GM19372 (cell line): ENCODE measurements around the gene TEX14.
"Not testable (repeated sequence)": the region's sequence is repeated elsewhere in the genome, so short reads cannot be mapped to it uniquely, and the experiment has no call there.

Source experiments
- ATAC-seq: cut with Tn5 transposase; IDR thresholded peaks from one replicate; pipeline ENCODE4 v1.9.1; 2021; ENCODE audit warnings: mild to moderate bottlenecking, low read depth, moderate library complexity; ENCODE audit not compliant: unreplicated experiment

Gene TEX14

DNA sequence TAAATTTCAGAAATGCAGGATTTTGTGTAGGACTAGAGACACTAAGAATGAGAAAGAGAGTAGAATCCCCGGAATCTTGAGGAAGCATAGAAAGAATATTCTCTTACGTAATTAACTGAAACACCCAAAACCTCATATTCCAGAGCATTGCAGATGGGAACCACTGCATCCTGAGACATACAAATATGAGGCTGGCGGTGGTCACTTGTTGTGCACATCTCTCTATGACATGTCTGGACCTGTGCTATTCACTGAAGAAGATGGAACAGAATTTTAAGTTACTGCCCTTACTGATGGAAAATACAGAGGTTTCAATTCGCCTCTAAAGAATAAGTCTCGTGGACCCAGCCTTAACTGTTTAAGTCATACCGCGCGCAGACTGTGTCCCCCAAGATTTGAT, 1.4 kb upstream of the TEX14 start:
- no peak for ATAC-seq

GRCh38 chr17:58692239-58693055, 602 bp upstream of the TEX14 start, which contains the start of gene RAD51C:
Gene RAD51C, plus strand, starts transcription at chr17:58692602. Its CDS starts 42 bp downstream, at chr17:58692644.
- ATAC-seq: peak; percentile 98

DNA sequence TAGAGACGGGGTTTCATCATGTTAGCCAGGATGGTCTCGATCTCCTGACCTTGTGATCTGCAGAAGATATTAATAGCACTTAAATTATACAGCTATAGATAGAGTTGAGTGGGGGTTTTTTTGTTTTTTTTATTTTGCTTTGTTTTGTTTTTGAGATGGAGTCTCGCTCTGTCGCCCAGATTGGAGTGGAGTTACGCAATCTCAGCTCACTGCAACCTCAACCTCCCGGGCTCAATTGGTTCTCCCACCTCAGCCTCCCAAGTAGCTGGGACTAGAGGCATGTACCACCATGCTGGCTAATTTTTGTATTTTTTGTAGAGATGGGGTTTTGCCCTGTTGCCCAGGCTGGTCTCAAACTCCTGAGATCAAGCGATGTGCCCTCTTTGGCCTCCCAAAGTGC, 1.8 kb downstream of the TEX14 start:
- ATAC-seq: not testable (repeated sequence)

GRCh38 chr17:58688521-58688920, 3.3 kb downstream of the TEX14 start:
- ATAC-seq: no peak

DNA sequence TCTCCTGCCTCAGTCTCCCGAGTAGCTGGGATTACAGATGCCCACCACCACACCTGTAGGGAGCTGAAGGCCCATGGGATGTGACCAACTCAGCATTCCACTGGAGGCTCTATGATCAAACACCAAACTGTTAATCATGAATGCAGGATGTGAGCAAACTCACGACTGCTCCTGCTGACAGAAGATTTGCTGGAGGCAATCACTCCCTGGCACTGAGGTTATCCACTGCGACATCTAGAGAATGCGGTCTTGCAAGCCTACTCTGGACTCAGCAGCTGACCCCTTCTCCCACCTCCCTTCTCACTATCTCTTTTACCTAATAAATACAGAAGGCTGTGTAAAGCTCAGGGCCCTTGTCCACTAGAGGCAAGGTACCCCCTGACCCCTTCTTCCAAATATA, 4.9 kb downstream of the TEX14 start:
- ATAC-seq: no peak

GRCh38 chr17:58684462-58684861, 7.4 kb downstream of the TEX14 start:
- not testable (repeated sequence) for ATAC-seq

- ATAC-seq: no peak
Measured at GRCh38 chr17:58684003-58684402, 7.8 kb downstream of the TEX14 start.

DNA sequence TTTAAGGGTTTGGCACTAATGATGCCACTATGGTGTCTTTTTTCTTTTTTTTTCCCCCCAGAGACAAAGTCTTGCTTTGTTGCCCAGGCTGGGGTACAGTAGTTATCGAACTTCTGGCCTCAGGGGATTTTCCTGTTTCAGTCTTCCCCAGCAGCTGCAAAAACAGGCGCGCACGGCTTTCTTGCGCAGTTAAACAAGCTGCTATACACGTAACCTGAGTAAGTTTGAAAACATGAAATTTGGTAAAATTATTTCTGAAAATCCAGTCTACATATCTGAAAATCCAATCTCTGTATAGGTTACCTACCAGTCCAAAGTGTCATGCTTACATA, 11.8 kb downstream of the TEX14 start:
- no peak for ATAC-seq

GRCh38 chr17:58679263-58680037, 12.4 kb downstream of the TEX14 start:
- no peak for ATAC-seq

DNA sequence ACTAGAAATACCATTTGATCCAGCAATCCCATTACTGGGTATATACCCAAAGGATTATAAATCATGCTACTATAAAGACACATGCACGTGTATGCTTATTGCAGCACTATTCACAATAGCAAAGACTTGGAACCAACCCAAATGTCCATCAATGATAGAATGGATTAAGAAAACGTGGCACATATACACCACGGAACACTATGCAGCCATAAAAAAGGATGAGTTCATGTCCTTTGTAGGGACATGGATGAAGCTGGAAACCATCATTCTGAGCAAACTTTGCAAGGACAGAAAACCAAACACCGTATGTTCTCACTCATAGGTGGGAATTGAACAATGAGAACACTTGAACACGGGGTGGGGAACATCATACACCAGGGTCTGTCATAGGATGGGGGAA, 13.6 kb downstream of the TEX14 start:
- not testable (repeated sequence) for ATAC-seq

DNA sequence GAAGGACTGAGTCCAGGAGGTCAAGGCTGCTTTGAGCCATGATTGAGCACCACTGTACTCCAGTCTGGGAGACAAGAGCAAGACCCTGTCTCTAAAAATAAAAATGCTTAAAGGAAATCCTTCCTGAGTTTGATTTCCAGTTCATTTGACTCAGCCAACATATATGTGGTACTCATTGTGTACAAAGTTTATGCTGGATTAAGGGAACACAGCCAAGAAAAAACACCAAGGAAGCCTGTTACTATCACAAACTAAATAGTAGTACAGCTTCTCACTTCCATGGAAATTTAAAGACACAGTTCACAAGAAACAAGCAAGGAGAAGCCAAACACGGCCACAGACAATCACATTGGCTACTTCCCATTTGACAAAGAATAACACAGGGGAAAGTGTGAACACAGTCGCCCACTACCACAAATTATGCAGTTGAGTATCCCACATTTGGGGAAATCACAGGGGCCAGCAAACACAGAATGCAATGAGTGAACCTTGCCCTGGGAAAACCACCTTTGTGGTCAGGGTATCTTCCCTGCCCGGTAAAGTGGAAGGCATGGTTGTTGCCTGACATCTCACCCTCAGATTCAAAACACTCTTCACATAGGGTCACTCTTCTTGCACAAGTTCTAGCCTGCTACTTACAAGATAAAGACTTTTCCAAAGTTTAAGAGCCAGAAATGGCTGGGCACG, 14.5 kb downstream of the TEX14 start:
- no peak for ATAC-seq

- no peak for ATAC-seq
Measured at GRCh38 chr17:58671969-58672368, 19.9 kb downstream of the TEX14 start.

DNA sequence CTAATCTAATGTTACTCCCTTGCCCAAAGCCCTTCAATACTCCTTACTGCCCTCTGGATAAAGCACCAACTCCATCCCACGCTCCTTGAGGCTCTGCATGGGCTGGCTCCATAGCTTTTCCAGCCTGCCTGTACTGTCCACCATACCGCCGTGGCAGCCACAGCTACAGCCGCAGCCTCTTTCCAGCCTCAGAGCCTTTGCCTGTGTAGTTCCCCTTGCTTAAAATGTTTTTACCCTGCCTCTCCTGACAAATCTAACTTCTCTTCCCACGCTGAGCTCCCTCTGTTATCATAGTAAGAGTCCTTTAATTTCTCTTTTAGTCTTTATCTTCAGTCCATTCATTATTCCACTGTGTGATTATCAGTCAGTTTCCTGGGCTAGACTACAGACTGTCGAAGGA, 22.0 kb downstream of the TEX14 start:
- no peak for ATAC-seq

DNA sequence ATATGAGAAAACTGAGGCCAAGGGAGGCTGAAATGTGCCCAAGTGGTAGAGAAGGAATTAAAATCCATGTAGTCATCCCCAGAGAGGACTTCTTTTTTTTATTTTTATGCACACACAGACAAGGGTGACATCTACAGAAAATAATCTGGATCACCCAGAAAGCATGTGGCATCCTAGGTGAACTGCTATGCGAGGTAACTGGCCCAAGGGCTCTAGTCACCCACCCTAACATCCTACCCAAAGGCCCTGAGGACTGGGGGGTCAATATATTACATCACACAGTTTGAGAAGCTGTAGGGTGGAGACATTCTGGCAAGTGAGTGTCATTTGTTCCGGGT, 23.3 kb downstream of the TEX14 start:
- no peak for ATAC-seq

GRCh38 chr17:58667934-58668597, 23.8 kb downstream of the TEX14 start:
- no peak for ATAC-seq

DNA sequence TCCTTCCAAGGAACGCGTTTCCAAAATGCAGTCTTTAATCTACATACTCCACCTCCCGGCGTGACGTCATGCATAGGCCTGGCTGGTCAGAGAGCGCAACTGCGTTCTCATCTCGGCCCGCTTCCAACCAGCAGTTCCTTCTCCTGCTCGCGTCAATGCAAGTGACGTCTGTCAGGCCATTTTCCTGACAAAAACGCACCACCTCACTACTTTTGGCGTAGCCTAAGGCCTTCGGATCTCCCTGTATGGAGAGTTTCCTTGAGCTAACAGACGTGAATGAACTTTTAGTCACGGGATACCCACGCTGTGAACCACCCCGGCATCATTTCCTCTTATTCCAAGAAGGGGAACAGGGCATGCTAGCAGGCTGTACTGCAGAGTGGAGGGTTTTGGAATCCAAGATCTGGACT, 25.0 kb downstream of the TEX14 start:
- no peak for ATAC-seq

DNA sequence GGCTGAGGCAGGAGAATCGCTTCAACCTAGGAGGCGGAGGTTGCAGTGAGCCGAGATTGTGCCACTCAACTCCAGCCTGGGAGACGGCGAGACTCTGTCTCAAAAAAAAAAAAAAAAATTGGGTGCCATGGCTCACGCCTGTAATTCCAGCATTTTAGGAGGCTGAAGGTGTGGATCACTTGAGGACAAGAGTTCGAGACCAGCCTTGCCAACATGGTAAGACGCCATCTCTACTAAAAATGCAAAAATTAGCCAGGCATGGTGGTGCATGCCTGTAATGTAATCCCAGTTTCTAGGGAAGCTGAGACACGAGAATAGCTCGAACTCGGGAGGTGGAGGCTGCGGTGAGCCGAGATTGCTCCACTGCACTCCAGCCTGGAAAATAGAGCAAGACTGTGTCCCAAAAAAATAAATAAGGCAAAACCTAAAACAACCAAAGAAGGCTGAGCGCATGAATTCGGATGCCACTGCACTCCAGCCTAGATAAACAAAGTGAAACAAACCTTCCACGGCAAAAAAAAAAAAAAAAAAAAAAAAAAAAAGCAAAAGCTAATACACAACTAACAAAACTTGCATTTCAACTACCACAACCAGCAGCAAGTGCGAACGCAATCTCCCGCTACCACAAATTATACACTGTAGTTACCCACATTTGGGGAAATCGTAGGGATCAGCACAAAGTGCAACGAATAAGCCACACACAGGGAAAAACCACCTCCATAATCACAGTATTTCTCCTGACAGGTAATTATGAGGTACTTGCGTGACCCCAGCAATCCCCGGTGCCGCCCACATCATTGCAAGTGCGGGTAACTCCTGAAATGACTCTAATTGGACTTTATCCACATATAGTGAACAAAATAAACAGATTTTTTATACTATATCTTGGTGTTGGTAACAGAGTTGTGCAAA, 25.6 kb downstream of the TEX14 start:
- no peak for ATAC-seq

GRCh38 chr17:58664302-58664701, 27.5 kb downstream of the TEX14 start:
- no peak for ATAC-seq

GRCh38 chr17:58661499-58661898, 30.3 kb downstream of the TEX14 start:
- ATAC-seq: no peak

GRCh38 chr17:58660621-58661020, 31.2 kb downstream of the TEX14 start:
- no peak for ATAC-seq
